MM.1S (cell line): ENCODE data around the gene SERPINE2.

Experiments used
- DNase-seq: peaks from one replicate; pipeline ENCODE4 v3.0.0-alpha.2; 2015
- H2AFZ ChIP-seq: fragments of 300-600 bp; sonication (generic); 2 replicates; pipeline ENCODE4 v1.6.0; 2016; ENCODE audit warnings: antibody characterized with exemption, low read length
- H3F3A ChIP-seq: fragments of 300-600 bp; sonication (generic); 2 replicates; pipeline ENCODE4 v1.6.1; 2016; ENCODE audit warnings: mild to moderate bottlenecking, antibody characterized with exemption, low read length, moderate library complexity, mixed read lengths; ENCODE audit not compliant: insufficient read depth
- H3K27ac ChIP-seq: fragments of 300-600 bp; sonication (generic); 2 replicates; pipeline ENCODE4 v1.5.1; 2016; ENCODE audit warnings: mild to moderate bottlenecking, low read length
- H3K27me3 ChIP-seq: fragments of 300-600 bp; sonication (generic); replicated peaks from 2 replicates; pipeline ENCODE4 v1.6.0; 2016; ENCODE audit warnings: low read length; ENCODE audit not compliant: insufficient read depth
- H3K36me3 ChIP-seq: fragments of 300-600 bp; sonication (generic); replicated peaks from 2 replicates; pipeline ENCODE4 v1.6.1; 2016; ENCODE audit warnings: mild to moderate bottlenecking, low read length, mixed read lengths; ENCODE audit not compliant: insufficient read depth
- H3K4me1 ChIP-seq: fragments of 300-600 bp; sonication (generic); 2 replicates; pipeline ENCODE4 v1.6.1; 2016; ENCODE audit warnings: low read length, mixed read lengths
- H3K4me2 ChIP-seq: fragments of 300-600 bp; sonication (generic); 2 replicates; pipeline ENCODE4 v1.6.0; 2016; ENCODE audit warnings: low read depth, low read length
- H3K4me3 ChIP-seq: fragments of 300-600 bp; sonication (generic); 2 replicates; pipeline ENCODE4 v1.5.1; 2016; ENCODE audit warnings: low read length, mixed read lengths
- H3K79me2 ChIP-seq: fragments of 300-600 bp; sonication (generic); 2 replicates; pipeline ENCODE4 v1.6.1; 2016; ENCODE audit warnings: mixed run types, low read length, mixed read lengths
- H3K9ac ChIP-seq: fragments of 300-600 bp; sonication (generic); 2 replicates; pipeline ENCODE4 v1.6.1; 2016; ENCODE audit warnings: low read length, mixed read lengths
- H3K9me2 ChIP-seq: fragments of 300-600 bp; sonication (generic); replicated peaks from 2 replicates; pipeline ENCODE4 v1.6.1; 2016; ENCODE audit warnings: mild to moderate bottlenecking, low read length, mixed read lengths; ENCODE audit not compliant: insufficient read depth
- H3K9me3 ChIP-seq: fragments of 300-600 bp; sonication (generic); replicated peaks from 2 replicates; pipeline ENCODE4 v1.6.1; 2016; ENCODE audit warnings: mild to moderate bottlenecking, low read length, mixed read lengths; ENCODE audit not compliant: insufficient read depth
- H4K20me1 ChIP-seq: fragments of 300-600 bp; sonication (generic); 2 replicates; pipeline ENCODE4 v1.6.1; 2016; ENCODE audit warnings: mild to moderate bottlenecking, low read length, moderate library complexity, mixed read lengths; ENCODE audit not compliant: insufficient read depth
- CTCF ChIP-seq: fragments of 300-600 bp; sonication (generic); IDR thresholded peaks from 2 replicates; pipeline ENCODE4 v1.5.1; 2016; ENCODE audit warnings: antibody characterized with exemption, low read length, mixed read lengths
- EZH2 ChIP-seq: fragments of 300-600 bp; sonication (generic); optimal IDR thresholded peaks from 2 replicates; pipeline ENCODE3; 2017; ENCODE audit warnings: low read depth, mild to moderate bottlenecking, antibody characterized with exemption, low read length, mixed read lengths
- EZH2phosphoT487 ChIP-seq: fragments of 300-600 bp; sonication (generic); IDR thresholded peaks from 2 replicates; pipeline ENCODE4 v1.6.1; 2018; ENCODE audit warnings: antibody characterized with exemption, low read length

SERPINE2 gene

GRCh38 chr2:224085246-224085645 is 46.2 kb upstream of the SERPINE2 start:
- no peaks in the 10 kb centered on the region for H3K27me3 ChIP-seq
- no peak overlapping the region for H2AFZ ChIP-seq
- H3K36me3 ChIP-seq: no peaks in the 10 kb centered on the region
- H3F3A ChIP-seq: no peaks in the 10 kb centered on the region
- H3K79me2 ChIP-seq: no peaks in the 10 kb centered on the region
- no peak for TF ChIP-seq EZH2
- no peak for TF ChIP-seq CTCF
- no peaks in the 10 kb centered on the region for H4K20me1 ChIP-seq
- H3K4me3 ChIP-seq: no peak overlapping the region
- H3K27ac ChIP-seq: no peak overlapping the region
- H3K4me1 ChIP-seq: no peaks in the 10 kb centered on the region
- no peaks in the 10 kb centered on the region for H3K9me3 ChIP-seq
- H3K9ac ChIP-seq: no peak overlapping the region
- H3K9me2 ChIP-seq: no peaks in the 10 kb centered on the region
- H3K4me2 ChIP-seq: no peak overlapping the region
- DNase-seq: no peak

- Histone ChIP-seq H3F3A (no peaks in the 10 kb centered on the region), H3K4me2 (no peak overlapping the region), H2AFZ (no peak overlapping the region), H3K9me2 (no peaks in the 10 kb centered on the region), H3K79me2 (no peaks in the 10 kb centered on the region), H3K27ac (no peak overlapping the region), H3K9me3 (no peaks in the 10 kb centered on the region), H3K36me3 (no peaks in the 10 kb centered on the region), H4K20me1 (no peaks in the 10 kb centered on the region), H3K4me3 (no peak overlapping the region), H3K9ac (no peak overlapping the region), H3K27me3 (no peaks in the 10 kb centered on the region), H3K4me1 (no peaks in the 10 kb centered on the region)
- TF ChIP-seq EZH2: no peak
- no peak for TF ChIP-seq CTCF
- no peak for TF ChIP-seq EZH2phosphoT487
- DNase-seq: no peak
These were observed 45.3 kb upstream of the SERPINE2 start for GRCh38 chr2:224084266-224084892.

GRCh38 chr2:224083638-224084037 is 44.6 kb upstream of the SERPINE2 start:
- H3K9me2 ChIP-seq: no peaks in the 10 kb centered on the region
- no peak overlapping the region for H3K9ac ChIP-seq
- no peaks in the 10 kb centered on the region for H3F3A ChIP-seq
- H3K36me3 ChIP-seq: no peaks in the 10 kb centered on the region
- H2AFZ ChIP-seq: no peak overlapping the region
- H3K4me2 ChIP-seq: no peak overlapping the region
- no peak for DNase-seq
- H3K9me3 ChIP-seq: no peaks in the 10 kb centered on the region
- no peak for TF ChIP-seq EZH2
- TF ChIP-seq EZH2phosphoT487: no peak
- TF ChIP-seq CTCF: no peak
- H3K4me1 ChIP-seq: no peaks in the 10 kb centered on the region
- no peaks in the 10 kb centered on the region for H3K27me3 ChIP-seq
- H3K27ac ChIP-seq: no peak overlapping the region
- no peaks in the 10 kb centered on the region for H4K20me1 ChIP-seq
- H3K79me2 ChIP-seq: no peaks in the 10 kb centered on the region
- H3K4me3 ChIP-seq: no peak overlapping the region
